H1 (cell line): ENCODE measurements around the gene GIMAP7. TPM values are rescaled to one million over a fixed set of nuclear protein-coding genes. Genes with fewer than 3 reads are reported as not detected.

Source experiments
- CTCF ChIA-PET: fragments of 300-600 bp; sonication (Branson Sonifier 250); formaldehyde crosslinking; loops from one replicate; lab custom pipeline; 2021; ENCODE audit not compliant: partially characterized antibody; lab: Charles Lee
- POLR2A ChIA-PET: fragments of 300-600 bp; sonication (Branson Sonifier 250); formaldehyde crosslinking; loops from one replicate; lab custom pipeline; 2021; ENCODE audit warnings: inconsistent platforms; ENCODE audit not compliant: partially characterized antibody; lab: Charles Lee
- DNase-seq, 2 experiments: peaks; one replicate each; pipeline versions ENCODE4 v3.0.0 to v3.0.0-alpha.2; 2010 to 2022; ENCODE audit warnings: low spot score in 2 of 2, low read depth in 1 of 2, mixed read lengths in 1 of 2
- FAIRE-seq: peaks from 2 replicates; lab custom pipeline; 2011; peaks lifted over from hg19 to GRCh38; lab: Jason Lieb, UNC
- H2AFZ ChIP-seq: 2 replicates; pipeline ENCODE4 v1.8.1; 2012; ENCODE audit warnings: low read length, inconsistent platforms
- H2AK5ac ChIP-seq: 2 replicates; pipeline ENCODE4 v1.6.1; 2013; ENCODE audit warnings: low read depth, low read length
- H2BK120ac ChIP-seq: replicated peaks from 2 replicates; pipeline ENCODE3; 2013; ENCODE audit warnings: low read depth, low read length, inconsistent platforms
- H2BK12ac ChIP-seq: 2 replicates; pipeline ENCODE4 v1.6.1; 2013; ENCODE audit warnings: low read depth, low read length
- H2BK15ac ChIP-seq: 2 replicates; pipeline ENCODE4 v1.6.1; 2013; ENCODE audit warnings: low read length
- H2BK20ac ChIP-seq: 2 replicates; pipeline ENCODE4 v1.6.1; 2013; ENCODE audit warnings: low read length
- H2BK5ac ChIP-seq: 2 replicates; pipeline ENCODE4 v1.6.1; 2013; ENCODE audit warnings: low read depth, low read length
- H3K14ac ChIP-seq: 2 replicates; pipeline ENCODE4 v1.6.1; 2013; ENCODE audit warnings: inconsistent platforms; ENCODE audit not compliant: insufficient read length
- H3K18ac ChIP-seq: 2 replicates; pipeline ENCODE4 v1.6.1; 2013; ENCODE audit warnings: low read length; ENCODE audit errors: extremely low read depth
- H3K23ac ChIP-seq: 2 replicates; pipeline ENCODE4 v1.6.1; 2013; ENCODE audit warnings: inconsistent platforms; ENCODE audit not compliant: insufficient read length
- H3K23me2 ChIP-seq: 2 replicates; pipeline ENCODE4 v1.6.1; 2013; ENCODE audit warnings: low read depth, low read length
- H3K27ac ChIP-seq: 2 replicates; pipeline ENCODE4 v1.6.1; 2011; ENCODE audit warnings: low read depth, low read length, inconsistent platforms
- H3K27me3 ChIP-seq, 4 experiments: replicated peaks in 1 of 4; 1 replicate in 1 of 4; 2 replicates in 3 of 4; pipeline versions ENCODE4 v1.6.1 to v1.8.1; 2011 to 2013; ENCODE audit warnings: low read length in 3 of 4, mild to moderate bottlenecking in 3 of 4, inconsistent platforms in 2 of 4, mixed read lengths in 2 of 4, moderate library complexity in 1 of 4; ENCODE audit not compliant: control insufficient read depth in 3 of 4, insufficient read depth in 3 of 4; ENCODE audit errors: extremely low read depth in 1 of 4
- H3K36me3 ChIP-seq, 4 experiments: 2 replicates each; pipeline versions ENCODE4 v1.6.1 to v1.8.1; 2011 to 2013; ENCODE audit warnings: mild to moderate bottlenecking in 4 of 4, low read length in 3 of 4, moderate library complexity in 2 of 4, control low read depth in 1 of 4, inconsistent platforms in 1 of 4; ENCODE audit not compliant: insufficient read depth in 4 of 4, control insufficient read depth in 2 of 4
- H3K4ac ChIP-seq: replicated peaks from 2 replicates; pipeline ENCODE3; 2013; ENCODE audit warnings: low read length, low read depth, mixed read lengths, inconsistent platforms; ENCODE audit not compliant: insufficient read length
- H3K4me1 ChIP-seq, 4 experiments: replicated peaks in 1 of 4; 1 replicate in 1 of 4; 2 replicates in 3 of 4; pipeline versions ENCODE4 v1.6.1 to v1.8.1; 2011 to 2013; ENCODE audit warnings: low read length in 3 of 4, inconsistent platforms in 2 of 4, mixed read lengths in 1 of 4; ENCODE audit not compliant: insufficient read depth in 4 of 4, control insufficient read depth in 3 of 4
- H3K4me2 ChIP-seq, 2 experiments: 2 replicates each; pipeline versions ENCODE4 v1.6.1 to v1.8.1; 2011 to 2013; ENCODE audit warnings: low read depth in 2 of 2, low read length in 2 of 2, control low read depth in 1 of 2, inconsistent platforms in 1 of 2, mild to moderate bottlenecking in 1 of 2; ENCODE audit not compliant: insufficient read depth in 1 of 2
- H3K4me3 ChIP-seq, 4 experiments: fragments of 200-600, 300-600 bp in 1 of 4; sonication (generic), shearing (Covaris generic), sonication (Bioruptor Twin) in 1 of 4; 2 replicates each; pipeline versions ENCODE4 v1.5.1 to v1.8.1; 2011 to 2016; ENCODE audit warnings: low read length in 4 of 4, low read depth in 3 of 4, control low read depth in 2 of 4, inconsistent platforms in 2 of 4, mild to moderate bottlenecking in 2 of 4, mixed read lengths in 1 of 4, moderate library complexity in 1 of 4; ENCODE audit not compliant: insufficient read depth in 2 of 4; ENCODE audit errors: extremely low read depth in 1 of 4
- H3K56ac ChIP-seq: replicated peaks from 2 replicates; pipeline ENCODE3; 2013; ENCODE audit warnings: low read depth, mild to moderate bottlenecking, mixed read lengths, low read length, inconsistent platforms; ENCODE audit not compliant: insufficient read length
- H3K79me1 ChIP-seq: 2 replicates; pipeline ENCODE4 v1.6.1; 2013; ENCODE audit warnings: low read depth, low read length, control low read depth
- H3K79me2 ChIP-seq, 2 experiments: 2 replicates each; pipeline versions ENCODE4 v1.6.1 to v1.8.1; 2012 to 2013; ENCODE audit warnings: low read length in 2 of 2, mild to moderate bottlenecking in 2 of 2, inconsistent platforms in 1 of 2; ENCODE audit not compliant: insufficient read depth in 2 of 2, control insufficient read depth in 1 of 2
- H3K9ac ChIP-seq, 4 experiments: replicated peaks in 1 of 4; 1 replicate in 1 of 4; 2 replicates in 3 of 4; pipeline versions ENCODE4 v1.6.1 to v1.8.1; 2011 to 2013; ENCODE audit warnings: low read depth in 3 of 4, low read length in 3 of 4, control low read depth in 2 of 4, mild to moderate bottlenecking in 2 of 4, moderate library complexity in 2 of 4, inconsistent platforms in 1 of 4; ENCODE audit errors: extremely low read depth in 1 of 4
- H3K9me3 ChIP-seq, 2 experiments: 2 replicates each; pipeline versions ENCODE4 v1.6.1 to v1.8.1; 2012 to 2013; ENCODE audit warnings: mild to moderate bottlenecking in 2 of 2, moderate library complexity in 2 of 2, control low read depth in 1 of 2, inconsistent platforms in 1 of 2, low read depth in 1 of 2, low read length in 1 of 2, mixed read lengths in 1 of 2; ENCODE audit not compliant: insufficient read depth in 2 of 2
- H4K20me1 ChIP-seq, 2 experiments: replicated peaks in 1 of 2; 2 replicates each; pipeline versions ENCODE3 to v1.8.1; 2011 to 2013; ENCODE audit warnings: inconsistent platforms in 2 of 2, low read length in 2 of 2, mild to moderate bottlenecking in 1 of 2; ENCODE audit not compliant: insufficient read depth in 2 of 2, control insufficient read depth in 1 of 2
- H4K5ac ChIP-seq: 2 replicates; pipeline ENCODE4 v1.6.1; 2013; ENCODE audit warnings: low read length, low read depth, mixed read lengths, inconsistent platforms; ENCODE audit not compliant: insufficient read length
- H4K8ac ChIP-seq: 2 replicates; pipeline ENCODE4 v1.8.0; 2013; ENCODE audit warnings: mild to moderate bottlenecking, moderate library complexity, low read length, inconsistent platforms; ENCODE audit not compliant: insufficient read depth; ENCODE audit errors: extremely low read depth
- H4K91ac ChIP-seq: replicated peaks from 2 replicates; pipeline ENCODE3; 2013; ENCODE audit warnings: low read length, mixed read lengths, inconsistent platforms; ENCODE audit not compliant: insufficient read length
- CBX5 ChIP-seq: fragments of 300-800, 300-1000 bp; sonication (generic); IDR thresholded peaks from 2 replicates; pipeline ENCODE4 v1.7.1; 2016; ENCODE audit warnings: antibody characterized with exemption, low read length, low read depth
- CBX8 ChIP-seq: fragments of 300-800, 300-1000 bp; sonication (generic); IDR thresholded peaks from 2 replicates; pipeline ENCODE4 v1.7.1; 2016; ENCODE audit warnings: low read depth, low read length, borderline replicate concordance
- EGR1 ChIP-seq: IDR thresholded peaks from 2 replicates; pipeline ENCODE4 v1.6.1; 2011; ENCODE audit warnings: low read depth, low read length, borderline replicate concordance
- JUN ChIP-seq: IDR thresholded peaks from 2 replicates; pipeline ENCODE4 v1.6.1; 2011; ENCODE audit warnings: low read depth, mild to moderate bottlenecking, improper control_type of control experiment, low read length
- KDM1A ChIP-seq: fragments of 200-600, 300-600 bp; sonication (generic); IDR thresholded peaks from 2 replicates; pipeline ENCODE4 v1.7.1; 2016; ENCODE audit warnings: mild to moderate bottlenecking, low read length, borderline replicate concordance
- NANOG ChIP-seq: IDR thresholded peaks from 2 replicates; pipeline ENCODE4 v1.6.1; 2011; ENCODE audit warnings: low read length, low read depth, mild to moderate bottlenecking, inconsistent platforms; ENCODE audit not compliant: insufficient read depth, poor library complexity, severe bottlenecking
- RNF2 ChIP-seq: fragments of 200-900, 300-1000 bp; sonication (generic); IDR thresholded peaks from 2 replicates; pipeline ENCODE4 v1.7.1; 2016; ENCODE audit warnings: borderline replicate concordance, low read depth, mild to moderate bottlenecking, antibody characterized with exemption, low read length; ENCODE audit not compliant: poor library complexity, severe bottlenecking; ENCODE audit errors: missing control alignments
- RXRA ChIP-seq: IDR thresholded peaks from 2 replicates; pipeline ENCODE4 v1.6.1; 2011; ENCODE audit warnings: low read depth, mild to moderate bottlenecking, low read length, moderate library complexity; ENCODE audit not compliant: insufficient read depth
- SIX5 ChIP-seq: IDR thresholded peaks from 2 replicates; pipeline ENCODE4 v1.6.1; 2011; ENCODE audit warnings: mild to moderate bottlenecking, low read depth, low read length
- TAF1 ChIP-seq: IDR thresholded peaks from 2 replicates; pipeline ENCODE4 v1.6.1; 2011; ENCODE audit warnings: mild to moderate bottlenecking, low read depth, low read length
- WGBS, 2 experiments: shearing (Covaris generic) in 1 of 2; methylation state at CpG; one replicate each; pipeline versions ENCODE4 v1.1.6 to v1.1.7; 2013 to 2015; ENCODE audit warnings: low lambda C conversion rate in 2 of 2, mixed read lengths in 2 of 2, inconsistent platforms in 1 of 2, low coverage in 1 of 2, missing lambda C conversion rate in 1 of 2; ENCODE audit not compliant: insufficient replicate concordance in 2 of 2, insufficient coverage in 1 of 2, insufficient read length in 1 of 2; ENCODE audit errors: extremely low coverage in 1 of 2, missing lambda C conversion rate in 1 of 2; 5-methylcytosine and 5-hydroxymethylcytosine counted together
- polyA plus RNA-seq, 7 experiments: library from polyadenylated mRNA; depleted of rRNA in 3 of 7; stranded (reverse) in 5 of 7; unstranded in 2 of 7; fragments of >200 nt in 5 of 7; fragments of 200-250 nt in 2 of 7; gene quantifications; 1 replicate in 5 of 7; 2 replicates in 1 of 7; 4 replicates in 1 of 7; pipeline versions ENCODE4 v1.2.1 to v1.2.3, GENCODE V29; 2011 to 2013; ENCODE audit warnings: missing spikeins in 2 of 7, mixed read lengths in 2 of 7
- total RNA-seq: library from RNA; stranded (reverse); fragmentation: NEBNext Ultra II Directional; extraction: Animal tissue kit (Norgen Biotek cat#: 25700); gene quantifications from 2 replicates; pipeline ENCODE4 v1.2.1, GENCODE V29; 2021
- TF ChIP-seq, protein P1 (sequence below): IDR thresholded peaks from 2 replicates; pipeline ENCODE4 v1.6.1; 2011; ENCODE audit warnings: low read depth, mild to moderate bottlenecking, low read length; ENCODE audit not compliant: insufficient read depth
- TF ChIP-seq, protein P2 (sequence below): IDR thresholded peaks from 2 replicates; pipeline ENCODE4 v1.6.1; 2012; ENCODE audit warnings: low read length, inconsistent platforms

GIMAP7 gene
- total and polyA plus RNA-seq, 2 of the 8 experiments (the other 6 are each of a cell fraction or from before 2014, with no cell fraction given), result not detected

DNA sequence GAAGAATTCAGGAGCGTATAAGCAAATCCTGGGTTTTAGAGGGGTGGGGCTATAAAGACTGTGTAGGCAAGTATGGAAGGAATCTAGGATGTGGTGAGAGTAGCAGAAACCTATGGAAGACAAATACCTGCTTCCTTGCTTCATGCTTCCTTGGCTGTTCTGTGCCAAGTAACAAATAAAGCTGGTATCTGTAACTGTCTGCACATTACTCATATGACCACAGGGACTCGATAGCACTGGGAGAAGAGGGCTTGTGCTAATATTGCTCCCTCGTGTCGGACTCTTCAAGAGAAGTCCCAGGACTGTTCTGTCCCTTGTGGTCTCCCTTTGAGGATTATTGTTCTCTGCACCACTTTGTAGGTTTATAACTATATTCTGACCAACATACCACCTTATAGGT lies 11.5 kb upstream of the GIMAP7 start:
- Histone ChIP-seq H3K79me2 (no peaks in the 10 kb centered on the region), H2BK15ac (no peak overlapping the region), H2BK5ac (no peak overlapping the region), H3K14ac (no peak overlapping the region), H4K91ac (no peak overlapping the region), H3K36me3 (no peaks in the 10 kb centered on the region), H2BK20ac (no peak overlapping the region), H3K4me2 (no peak overlapping the region), H3K23ac (no peak overlapping the region), H2AK5ac (no peak overlapping the region), H3K4me1 (no peaks in the 10 kb centered on the region), H2BK12ac (no peak overlapping the region), H3K56ac (no peak overlapping the region), H2AFZ (no peak overlapping the region), H3K79me1 (no peaks in the 10 kb centered on the region), H3K23me2 (no peaks in the 10 kb centered on the region), H3K4me3 (no peak overlapping the region), H3K4ac (no peak overlapping the region), H2BK120ac (no peak overlapping the region), H4K20me1 (no peaks in the 10 kb centered on the region), H3K9me3 (no peaks in the 10 kb centered on the region), H3K27me3 (no peaks in the 10 kb centered on the region), H3K18ac (no peak overlapping the region), H3K27ac (no peak overlapping the region), H4K5ac (no peak overlapping the region), H4K8ac (no peak overlapping the region), H3K9ac (no peak overlapping the region)
- CTCF ChIA-PET, result interaction anchor here (1.1 kb wide), 1 partner anchor 54 kb away, joined by 3 read pairs; no protein-coding TSS in a partner anchor
- WGBS, 2 experiments, result 87% methylated on average over 4 of the region's 4 CpGs; no CpG with 5 or more reads in 1 of the 2 experiments
- DNase-seq (no peak), FAIRE-seq (no peak)
- POLR2A ChIA-PET, result no interaction called here
- no peak for TF ChIP-seq RXRA
- TF ChIP-seq, protein P1, sequence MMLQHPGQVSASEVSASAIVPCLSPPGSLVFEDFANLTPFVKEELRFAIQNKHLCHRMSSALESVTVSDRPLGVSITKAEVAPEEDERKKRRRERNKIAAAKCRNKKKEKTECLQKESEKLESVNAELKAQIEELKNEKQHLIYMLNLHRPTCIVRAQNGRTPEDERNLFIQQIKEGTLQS, result no peak
- TF ChIP-seq RNF2, result no peak
- TF ChIP-seq, protein P2, sequence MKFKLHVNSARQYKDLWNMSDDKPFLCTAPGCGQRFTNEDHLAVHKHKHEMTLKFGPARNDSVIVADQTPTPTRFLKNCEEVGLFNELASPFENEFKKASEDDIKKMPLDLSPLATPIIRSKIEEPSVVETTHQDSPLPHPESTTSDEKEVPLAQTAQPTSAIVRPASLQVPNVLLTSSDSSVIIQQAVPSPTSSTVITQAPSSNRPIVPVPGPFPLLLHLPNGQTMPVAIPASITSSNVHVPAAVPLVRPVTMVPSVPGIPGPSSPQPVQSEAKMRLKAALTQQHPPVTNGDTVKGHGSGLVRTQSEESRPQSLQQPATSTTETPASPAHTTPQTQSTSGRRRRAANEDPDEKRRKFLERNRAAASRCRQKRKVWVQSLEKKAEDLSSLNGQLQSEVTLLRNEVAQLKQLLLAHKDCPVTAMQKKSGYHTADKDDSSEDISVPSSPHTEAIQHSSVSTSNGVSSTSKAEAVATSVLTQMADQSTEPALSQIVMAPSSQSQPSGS, result no peak
- TF ChIP-seq CBX8, result no peak
- no peak for TF ChIP-seq JUN
- TF ChIP-seq CBX5, result no peak
- no peak for TF ChIP-seq NANOG
- TF ChIP-seq TAF1, result no peak
- TF ChIP-seq KDM1A, result no peak
- no peak for TF ChIP-seq SIX5
- no peak for TF ChIP-seq EGR1
